Epithelial cell of proximal tubule (primary cell): ENCODE data around the gene DCUN1D3. TPM values are rescaled to one million over a fixed set of nuclear protein-coding genes. Genes with fewer than 3 reads are reported as not detected.

Experiments
- DNase-seq: peaks from one replicate; pipeline ENCODE4 v3.0.0-alpha.2; 2011; ENCODE audit warnings: low read depth
- H3K4me3 ChIP-seq: 2 replicates; pipeline ENCODE4 v1.5.1; 2011; ENCODE audit warnings: low read depth, mild to moderate bottlenecking, low read length
- CTCF ChIP-seq: conservative IDR thresholded peaks from 2 replicates; pipeline ENCODE4 v1.5.1; 2012; ENCODE audit warnings: low read depth, mild to moderate bottlenecking, low read length
- total RNA-seq: library from RNA; depleted of rRNA; stranded (reverse); fragments of >200 nt; gene quantifications from 2 replicates; pipeline ENCODE4 v1.2.3, GENCODE V29; 2015

The DCUN1D3 gene
- total RNA-seq, 1 donor from 2014 or later, result 7.5 TPM

- no peak for TF ChIP-seq CTCF
- DNase-seq, result no peak
Observed at GRCh38 chr16:20871941-20872815, 28.0 kb downstream of the DCUN1D3 start.

GRCh38 chr16:20871258-20871657 is 28.9 kb downstream of the DCUN1D3 start:
- DNase-seq, result no peak
- no peak for TF ChIP-seq CTCF
- no peak overlapping the region for H3K4me3 ChIP-seq

More at GRCh38 chr16:20871941-20872815, 28.0 kb downstream of the DCUN1D3 start:
- no peak overlapping the region for H3K4me3 ChIP-seq

- no peak for DNase-seq
- no peak overlapping the region for H3K4me3 ChIP-seq
- no peak for TF ChIP-seq CTCF
Observed at GRCh38 chr16:20870122-20870820, 29.9 kb downstream of the DCUN1D3 start.

- TF ChIP-seq CTCF, result no peak
- no peak overlapping the region for H3K4me3 ChIP-seq
- no peak for DNase-seq
Observed at GRCh38 chr16:20868890-20869289, 31.3 kb downstream of the DCUN1D3 start.

- H3K4me3 ChIP-seq, result no peak overlapping the region
- no peak for TF ChIP-seq CTCF
- no peak for DNase-seq
Observed at GRCh38 chr16:20867585-20867984, 32.6 kb downstream of the DCUN1D3 start.

- no peak for TF ChIP-seq CTCF
- DNase-seq, result no peak
- H3K4me3 ChIP-seq, result no peak overlapping the region
Observed at GRCh38 chr16:20866801-20867200, 33.4 kb downstream of the DCUN1D3 start.
